H1 (cell line): ENCODE data around the gene PPIG. TPM values are rescaled to one million over a fixed set of nuclear protein-coding genes. Genes with fewer than 3 reads are reported as not detected.

Source experiments
- CTCF ChIA-PET: fragments of 300-600 bp; sonication (Branson Sonifier 250); formaldehyde crosslinking; loops from one replicate; lab custom pipeline; 2021; ENCODE audit not compliant: partially characterized antibody; lab: Charles Lee
- POLR2A ChIA-PET: fragments of 300-600 bp; sonication (Branson Sonifier 250); formaldehyde crosslinking; loops from one replicate; lab custom pipeline; 2021; ENCODE audit warnings: inconsistent platforms; ENCODE audit not compliant: partially characterized antibody; lab: Charles Lee
- DNase-seq, 2 experiments: peaks; one replicate each; pipeline versions ENCODE4 v3.0.0 to v3.0.0-alpha.2; 2010 to 2022; ENCODE audit warnings: low spot score in 2 of 2, low read depth in 1 of 2, mixed read lengths in 1 of 2
- FAIRE-seq: peaks from 2 replicates; lab custom pipeline; 2011; peaks lifted over from hg19 to GRCh38; lab: Jason Lieb, UNC
- H2AFZ ChIP-seq: 2 replicates; pipeline ENCODE4 v1.8.1; 2012; ENCODE audit warnings: low read length, inconsistent platforms
- H2AK5ac ChIP-seq: 2 replicates; pipeline ENCODE4 v1.6.1; 2013; ENCODE audit warnings: low read depth, low read length
- H2BK120ac ChIP-seq: replicated peaks from 2 replicates; pipeline ENCODE3; 2013; ENCODE audit warnings: low read depth, low read length, inconsistent platforms
- H2BK12ac ChIP-seq: 2 replicates; pipeline ENCODE4 v1.6.1; 2013; ENCODE audit warnings: low read depth, low read length
- H2BK15ac ChIP-seq: 2 replicates; pipeline ENCODE4 v1.6.1; 2013; ENCODE audit warnings: low read length
- H2BK20ac ChIP-seq: 2 replicates; pipeline ENCODE4 v1.6.1; 2013; ENCODE audit warnings: low read length
- H2BK5ac ChIP-seq: 2 replicates; pipeline ENCODE4 v1.6.1; 2013; ENCODE audit warnings: low read depth, low read length
- H3K14ac ChIP-seq: 2 replicates; pipeline ENCODE4 v1.6.1; 2013; ENCODE audit warnings: inconsistent platforms; ENCODE audit not compliant: insufficient read length
- H3K18ac ChIP-seq: 2 replicates; pipeline ENCODE4 v1.6.1; 2013; ENCODE audit warnings: low read length; ENCODE audit errors: extremely low read depth
- H3K23ac ChIP-seq: 2 replicates; pipeline ENCODE4 v1.6.1; 2013; ENCODE audit warnings: inconsistent platforms; ENCODE audit not compliant: insufficient read length
- H3K23me2 ChIP-seq: 2 replicates; pipeline ENCODE4 v1.6.1; 2013; ENCODE audit warnings: low read depth, low read length
- H3K27ac ChIP-seq: 2 replicates; pipeline ENCODE4 v1.6.1; 2011; ENCODE audit warnings: low read depth, low read length, inconsistent platforms
- H3K27me3 ChIP-seq, 4 experiments: replicated peaks in 1 of 4; 1 replicate in 1 of 4; 2 replicates in 3 of 4; pipeline versions ENCODE4 v1.6.1 to v1.8.1; 2011 to 2013; ENCODE audit warnings: low read length in 3 of 4, mild to moderate bottlenecking in 3 of 4, inconsistent platforms in 2 of 4, mixed read lengths in 2 of 4, moderate library complexity in 1 of 4; ENCODE audit not compliant: control insufficient read depth in 3 of 4, insufficient read depth in 3 of 4; ENCODE audit errors: extremely low read depth in 1 of 4
- H3K36me3 ChIP-seq, 4 experiments: 2 replicates each; pipeline versions ENCODE4 v1.6.1 to v1.8.1; 2011 to 2013; ENCODE audit warnings: mild to moderate bottlenecking in 4 of 4, low read length in 3 of 4, moderate library complexity in 2 of 4, control low read depth in 1 of 4, inconsistent platforms in 1 of 4; ENCODE audit not compliant: insufficient read depth in 4 of 4, control insufficient read depth in 2 of 4
- H3K4ac ChIP-seq: replicated peaks from 2 replicates; pipeline ENCODE3; 2013; ENCODE audit warnings: low read length, low read depth, mixed read lengths, inconsistent platforms; ENCODE audit not compliant: insufficient read length
- H3K4me1 ChIP-seq, 4 experiments: replicated peaks in 1 of 4; 1 replicate in 1 of 4; 2 replicates in 3 of 4; pipeline versions ENCODE4 v1.6.1 to v1.8.1; 2011 to 2013; ENCODE audit warnings: low read length in 3 of 4, inconsistent platforms in 2 of 4, mixed read lengths in 1 of 4; ENCODE audit not compliant: insufficient read depth in 4 of 4, control insufficient read depth in 3 of 4
- H3K4me2 ChIP-seq, 2 experiments: 2 replicates each; pipeline versions ENCODE4 v1.6.1 to v1.8.1; 2011 to 2013; ENCODE audit warnings: low read depth in 2 of 2, low read length in 2 of 2, control low read depth in 1 of 2, inconsistent platforms in 1 of 2, mild to moderate bottlenecking in 1 of 2; ENCODE audit not compliant: insufficient read depth in 1 of 2
- H3K4me3 ChIP-seq, 4 experiments: fragments of 200-600, 300-600 bp in 1 of 4; sonication (generic), shearing (Covaris generic), sonication (Bioruptor Twin) in 1 of 4; 2 replicates each; pipeline versions ENCODE4 v1.5.1 to v1.8.1; 2011 to 2016; ENCODE audit warnings: low read length in 4 of 4, low read depth in 3 of 4, control low read depth in 2 of 4, inconsistent platforms in 2 of 4, mild to moderate bottlenecking in 2 of 4, mixed read lengths in 1 of 4, moderate library complexity in 1 of 4; ENCODE audit not compliant: insufficient read depth in 2 of 4; ENCODE audit errors: extremely low read depth in 1 of 4
- H3K56ac ChIP-seq: replicated peaks from 2 replicates; pipeline ENCODE3; 2013; ENCODE audit warnings: low read depth, mild to moderate bottlenecking, mixed read lengths, low read length, inconsistent platforms; ENCODE audit not compliant: insufficient read length
- H3K79me1 ChIP-seq: 2 replicates; pipeline ENCODE4 v1.6.1; 2013; ENCODE audit warnings: low read depth, low read length, control low read depth
- H3K79me2 ChIP-seq, 2 experiments: 2 replicates each; pipeline versions ENCODE4 v1.6.1 to v1.8.1; 2012 to 2013; ENCODE audit warnings: low read length in 2 of 2, mild to moderate bottlenecking in 2 of 2, inconsistent platforms in 1 of 2; ENCODE audit not compliant: insufficient read depth in 2 of 2, control insufficient read depth in 1 of 2
- H3K9ac ChIP-seq, 4 experiments: replicated peaks in 1 of 4; 1 replicate in 1 of 4; 2 replicates in 3 of 4; pipeline versions ENCODE4 v1.6.1 to v1.8.1; 2011 to 2013; ENCODE audit warnings: low read depth in 3 of 4, low read length in 3 of 4, control low read depth in 2 of 4, mild to moderate bottlenecking in 2 of 4, moderate library complexity in 2 of 4, inconsistent platforms in 1 of 4; ENCODE audit errors: extremely low read depth in 1 of 4
- H3K9me3 ChIP-seq, 2 experiments: 2 replicates each; pipeline versions ENCODE4 v1.6.1 to v1.8.1; 2012 to 2013; ENCODE audit warnings: mild to moderate bottlenecking in 2 of 2, moderate library complexity in 2 of 2, control low read depth in 1 of 2, inconsistent platforms in 1 of 2, low read depth in 1 of 2, low read length in 1 of 2, mixed read lengths in 1 of 2; ENCODE audit not compliant: insufficient read depth in 2 of 2
- H4K20me1 ChIP-seq, 2 experiments: replicated peaks in 1 of 2; 2 replicates each; pipeline versions ENCODE3 to v1.8.1; 2011 to 2013; ENCODE audit warnings: inconsistent platforms in 2 of 2, low read length in 2 of 2, mild to moderate bottlenecking in 1 of 2; ENCODE audit not compliant: insufficient read depth in 2 of 2, control insufficient read depth in 1 of 2
- H4K5ac ChIP-seq: 2 replicates; pipeline ENCODE4 v1.6.1; 2013; ENCODE audit warnings: low read length, low read depth, mixed read lengths, inconsistent platforms; ENCODE audit not compliant: insufficient read length
- H4K8ac ChIP-seq: 2 replicates; pipeline ENCODE4 v1.8.0; 2013; ENCODE audit warnings: mild to moderate bottlenecking, moderate library complexity, low read length, inconsistent platforms; ENCODE audit not compliant: insufficient read depth; ENCODE audit errors: extremely low read depth
- H4K91ac ChIP-seq: replicated peaks from 2 replicates; pipeline ENCODE3; 2013; ENCODE audit warnings: low read length, mixed read lengths, inconsistent platforms; ENCODE audit not compliant: insufficient read length
- BCL11A ChIP-seq, 2 experiments: IDR thresholded peaks; one replicate each; pipeline ENCODE4 v1.6.1; 2011; ENCODE audit warnings: low read depth in 2 of 2, low read length in 2 of 2, mild to moderate bottlenecking in 2 of 2
- CHD2 ChIP-seq: IDR thresholded peaks from 2 replicates; pipeline ENCODE4 v1.6.1; 2012; ENCODE audit warnings: low read length, improper control_type of control experiment
- EGR1 ChIP-seq: IDR thresholded peaks from 2 replicates; pipeline ENCODE4 v1.6.1; 2011; ENCODE audit warnings: low read depth, low read length, borderline replicate concordance
- HDAC6 ChIP-seq: IDR thresholded peaks from one replicate; pipeline ENCODE4 v1.7.1; 2012; ENCODE audit warnings: low read depth, mild to moderate bottlenecking, inconsistent platforms, low read length, moderate library complexity
- JUN ChIP-seq: IDR thresholded peaks from 2 replicates; pipeline ENCODE4 v1.6.1; 2011; ENCODE audit warnings: low read depth, mild to moderate bottlenecking, improper control_type of control experiment, low read length
- NANOG ChIP-seq: IDR thresholded peaks from 2 replicates; pipeline ENCODE4 v1.6.1; 2011; ENCODE audit warnings: low read length, low read depth, mild to moderate bottlenecking, inconsistent platforms; ENCODE audit not compliant: insufficient read depth, poor library complexity, severe bottlenecking
- PHF8 ChIP-seq: fragments of 200-600 bp; sonication (generic); conservative IDR thresholded peaks from 2 replicates; pipeline ENCODE4 v1.7.1; 2012; ENCODE audit warnings: low read depth, mild to moderate bottlenecking, inconsistent platforms, low read length, moderate library complexity
- POLR2A ChIP-seq, 2 experiments: IDR thresholded peaks; 1 replicate in 1 of 2; 2 replicates in 1 of 2; pipeline ENCODE4 v1.6.1; 2011; ENCODE audit warnings: low read depth in 2 of 2, low read length in 2 of 2, mild to moderate bottlenecking in 2 of 2; ENCODE audit errors: control extremely low read depth in 1 of 2
- POLR2AphosphoS5 ChIP-seq: IDR thresholded peaks from 2 replicates; pipeline ENCODE4 v1.6.1; 2011; ENCODE audit warnings: low read depth, low read length
- RFX5 ChIP-seq: IDR thresholded peaks from 2 replicates; pipeline ENCODE4 v1.6.1; 2011; ENCODE audit warnings: low read depth, low read length, improper control_type of control experiment, borderline replicate concordance
- RXRA ChIP-seq: IDR thresholded peaks from 2 replicates; pipeline ENCODE4 v1.6.1; 2011; ENCODE audit warnings: low read depth, mild to moderate bottlenecking, low read length, moderate library complexity; ENCODE audit not compliant: insufficient read depth
- SIRT6 ChIP-seq: IDR thresholded peaks from one replicate; pipeline ENCODE4 v1.7.1; 2012; ENCODE audit warnings: low read length, inconsistent platforms
- SP2 ChIP-seq: IDR thresholded peaks from 2 replicates; pipeline ENCODE4 v1.6.1; 2012; ENCODE audit warnings: mild to moderate bottlenecking, low read length, inconsistent platforms
- SP4 ChIP-seq: IDR thresholded peaks from 2 replicates; pipeline ENCODE4 v1.6.1; 2012; ENCODE audit warnings: low read length, inconsistent platforms
- TAF7 ChIP-seq: optimal IDR thresholded peaks from 2 replicates; pipeline ENCODE3; 2011; ENCODE audit warnings: low read depth, mild to moderate bottlenecking, inconsistent platforms, low read length, moderate library complexity, borderline replicate concordance
- TCF12 ChIP-seq: IDR thresholded peaks from 2 replicates; pipeline ENCODE4 v1.6.1; 2011; ENCODE audit warnings: low read depth, mild to moderate bottlenecking, low read length
- TEAD4 ChIP-seq: IDR thresholded peaks from 2 replicates; pipeline ENCODE4 v1.6.1; 2012; ENCODE audit warnings: low read depth, low read length, inconsistent platforms, mixed read lengths
- WGBS, 2 experiments: shearing (Covaris generic) in 1 of 2; methylation state at CpG; one replicate each; pipeline versions ENCODE4 v1.1.6 to v1.1.7; 2013 to 2015; ENCODE audit warnings: low lambda C conversion rate in 2 of 2, mixed read lengths in 2 of 2, inconsistent platforms in 1 of 2, low coverage in 1 of 2, missing lambda C conversion rate in 1 of 2; ENCODE audit not compliant: insufficient replicate concordance in 2 of 2, insufficient coverage in 1 of 2, insufficient read length in 1 of 2; ENCODE audit errors: extremely low coverage in 1 of 2, missing lambda C conversion rate in 1 of 2; 5-methylcytosine and 5-hydroxymethylcytosine counted together
- polyA plus RNA-seq, 7 experiments: library from polyadenylated mRNA; depleted of rRNA in 3 of 7; stranded (reverse) in 5 of 7; unstranded in 2 of 7; fragments of >200 nt in 5 of 7; fragments of 200-250 nt in 2 of 7; gene quantifications; 1 replicate in 5 of 7; 2 replicates in 1 of 7; 4 replicates in 1 of 7; pipeline versions ENCODE4 v1.2.1 to v1.2.3, GENCODE V29; 2011 to 2013; ENCODE audit warnings: missing spikeins in 2 of 7, mixed read lengths in 2 of 7
- total RNA-seq: library from RNA; stranded (reverse); fragmentation: NEBNext Ultra II Directional; extraction: Animal tissue kit (Norgen Biotek cat#: 25700); gene quantifications from 2 replicates; pipeline ENCODE4 v1.2.1, GENCODE V29; 2021

The PPIG gene
- total and polyA plus RNA-seq, 2 of the 8 experiments (the other 6 are each of a cell fraction or from before 2014, with no cell fraction given), result 14.7 to 71.0 TPM

DNA sequence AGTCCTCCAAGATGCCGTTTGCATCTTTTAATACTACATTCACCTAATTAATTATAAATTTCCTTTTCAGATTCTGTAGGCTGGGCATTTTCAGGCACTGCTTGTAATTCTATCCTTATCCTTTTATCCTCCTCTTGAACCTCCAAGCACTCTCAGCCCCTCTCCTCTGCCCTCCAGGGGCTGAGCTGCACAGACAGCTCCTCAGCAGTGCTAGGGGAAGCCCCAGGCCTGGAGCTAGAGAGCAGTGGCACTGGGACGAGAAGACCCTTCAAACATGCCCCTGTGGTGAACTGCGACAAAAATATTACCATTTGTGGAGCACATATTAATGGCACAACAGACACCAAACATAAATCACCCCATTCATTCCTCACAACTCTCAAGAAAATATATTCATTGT, 77.1 kb downstream of the PPIG start:
- H3K79me2 ChIP-seq, result no peaks in the 10 kb centered on the region
- no peak overlapping the region for H3K14ac ChIP-seq
- no peak overlapping the region for H3K4me2 ChIP-seq
- H2BK15ac ChIP-seq, result no peak overlapping the region
- H2AK5ac ChIP-seq, result no peak overlapping the region
- no peak overlapping the region for H2BK20ac ChIP-seq
- H4K91ac ChIP-seq, result no peak overlapping the region
- H2BK5ac ChIP-seq, result no peak overlapping the region
- WGBS, 2 experiments, result 81% methylated on average over 3 of the region's 3 CpGs; no CpG with 5 or more reads in 1 of the 2 experiments
- no peak overlapping the region for H3K9ac ChIP-seq
- H3K36me3 ChIP-seq, result no peaks in the 10 kb centered on the region
- no peaks in the 10 kb centered on the region for H3K27me3 ChIP-seq
- no peak overlapping the region for H3K4me3 ChIP-seq
- H3K23me2 ChIP-seq, result no peaks in the 10 kb centered on the region; the same call in 1 of the 2 replicates
- H3K18ac ChIP-seq, result no peak overlapping the region
- no peaks in the 10 kb centered on the region for H3K9me3 ChIP-seq
- DNase-seq, result no peak
- no peak overlapping the region for H2AFZ ChIP-seq
- H3K23ac ChIP-seq, result no peak overlapping the region
- no peak overlapping the region for H4K5ac ChIP-seq
- no peak overlapping the region for H3K56ac ChIP-seq
- no peak for FAIRE-seq
- H3K27ac ChIP-seq, result no peak overlapping the region
- no peak overlapping the region for H2BK120ac ChIP-seq
- H3K4ac ChIP-seq, result no peak overlapping the region
- H2BK12ac ChIP-seq, result no peak overlapping the region
- CTCF ChIA-PET, result interaction anchor here (1.5 kb wide), 1 partner anchor 10 kb away, joined by 4 read pairs; no protein-coding TSS in a partner anchor
- no peaks in the 10 kb centered on the region for H3K79me1 ChIP-seq
- POLR2A ChIA-PET, result no interaction called here
- H3K4me1 ChIP-seq, result no peaks in the 10 kb centered on the region
- H4K8ac ChIP-seq, result no peak overlapping the region
- H4K20me1 ChIP-seq, result no peaks in the 10 kb centered on the region
- TF ChIP-seq RXRA (no peak), TEAD4 (no peak), SP2 (no peak), POLR2A (IDR thresholded peaks at IDR 0.05; ENCODE audit: control extremely low read depth in 1 of 2, low read depth in 2 of 2, low read length in 2 of 2) (no peak), CHD2 (no peak), EGR1 (no peak), RFX5 (no peak), HDAC6 (no peak), BCL11A (IDR thresholded peaks at IDR 0.05; ENCODE audit: low read depth in 2 of 2, low read length in 2 of 2) (no peak), TCF12 (no peak), POLR2AphosphoS5 (no peak), TAF7 (no peak), JUN (no peak), PHF8 (no peak), NANOG (no peak), SIRT6 (no peak), SP4 (no peak)
